HG02763 (cell line): ENCODE measurements around the gene TTYH1.
"Not testable (repeated sequence)": the region's sequence is repeated elsewhere in the genome, so short reads cannot be mapped to it uniquely, and the experiment has no call there.

ENCODE experiments used
- ATAC-seq: cut with Tn5 transposase; IDR thresholded peaks from one replicate; pipeline ENCODE4 v1.9.1; 2021; ENCODE audit warnings: mild to moderate bottlenecking, moderate library complexity; ENCODE audit not compliant: unreplicated experiment

The TTYH1 gene

GRCh38 chr19:54436628-54437252, 21.5 kb downstream of the TTYH1 start:
- no peak for ATAC-seq

- ATAC-seq: no peak
Measured at GRCh38 chr19:54439174-54439851, 24.0 kb downstream of the TTYH1 start.

- no peak for ATAC-seq
Measured at GRCh38 chr19:54440641-54441040, 25.4 kb downstream of the TTYH1 start.

GRCh38 chr19:54444737-54445136, 29.5 kb downstream of the TTYH1 start:
- no peak for ATAC-seq

- ATAC-seq: not testable (repeated sequence)
Measured at GRCh38 chr19:54446349-54446748, 31.1 kb downstream of the TTYH1 start.

- no peak for ATAC-seq
Measured at GRCh38 chr19:54448040-54448773, 32.9 kb downstream of the TTYH1 start.

- peak; percentile 90 for ATAC-seq
Measured at GRCh38 chr19:54448774-54449700, 33.8 kb downstream of the TTYH1 start, which contains the start of gene LENG8. TSS of gene LENG8 (plus strand) at chr19:54449199. CDS start at chr19:54451345, 2,146 bp downstream.

- no peak for ATAC-seq
Measured at GRCh38 chr19:54449701-54450069, 34.4 kb downstream of the TTYH1 start.

GRCh38 chr19:54451331-54451871, 36.1 kb downstream of the TTYH1 start:
- ATAC-seq: no peak

GRCh38 chr19:54451997-54452396, 36.7 kb downstream of the TTYH1 start:
- no peak for ATAC-seq

- ATAC-seq: no peak
Measured at GRCh38 chr19:54452626-54453025, 37.4 kb downstream of the TTYH1 start.

- no peak for ATAC-seq
Measured at GRCh38 chr19:54453921-54454780, 38.9 kb downstream of the TTYH1 start.

GRCh38 chr19:54454781-54455675, 39.8 kb downstream of the TTYH1 start:
- no peak for ATAC-seq

- ATAC-seq: no peak
Measured at GRCh38 chr19:54455786-54456422, 40.6 kb downstream of the TTYH1 start.

GRCh38 chr19:54456423-54457373, 41.4 kb downstream of the TTYH1 start:
- ATAC-seq: no peak

- ATAC-seq: no peak
Measured at GRCh38 chr19:54457773-54458647, 42.7 kb downstream of the TTYH1 start.
